ENCODE data around the gene ACADS.

DNA sequence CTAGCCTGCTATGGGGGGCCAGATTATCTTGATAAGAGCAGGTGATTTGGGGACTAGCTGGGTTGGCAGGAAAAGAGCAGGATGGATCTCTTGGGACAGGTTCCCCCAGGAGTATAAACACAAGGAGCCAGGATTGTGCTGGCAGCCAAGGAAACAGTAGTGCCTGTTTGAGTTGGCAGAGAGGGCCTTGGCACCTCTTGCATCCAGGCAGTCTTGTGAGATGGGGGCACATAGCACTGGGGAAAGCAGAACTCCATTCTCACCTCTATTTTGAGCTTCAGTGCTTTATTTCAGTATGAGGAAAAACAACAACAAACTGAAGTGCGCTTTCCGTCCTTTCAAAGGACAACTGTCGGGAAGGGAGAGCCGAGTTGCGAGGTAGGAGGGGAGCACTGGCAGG, 24.7 kb upstream of the ACADS start:
- TF ChIP-seq, protein P1, sequence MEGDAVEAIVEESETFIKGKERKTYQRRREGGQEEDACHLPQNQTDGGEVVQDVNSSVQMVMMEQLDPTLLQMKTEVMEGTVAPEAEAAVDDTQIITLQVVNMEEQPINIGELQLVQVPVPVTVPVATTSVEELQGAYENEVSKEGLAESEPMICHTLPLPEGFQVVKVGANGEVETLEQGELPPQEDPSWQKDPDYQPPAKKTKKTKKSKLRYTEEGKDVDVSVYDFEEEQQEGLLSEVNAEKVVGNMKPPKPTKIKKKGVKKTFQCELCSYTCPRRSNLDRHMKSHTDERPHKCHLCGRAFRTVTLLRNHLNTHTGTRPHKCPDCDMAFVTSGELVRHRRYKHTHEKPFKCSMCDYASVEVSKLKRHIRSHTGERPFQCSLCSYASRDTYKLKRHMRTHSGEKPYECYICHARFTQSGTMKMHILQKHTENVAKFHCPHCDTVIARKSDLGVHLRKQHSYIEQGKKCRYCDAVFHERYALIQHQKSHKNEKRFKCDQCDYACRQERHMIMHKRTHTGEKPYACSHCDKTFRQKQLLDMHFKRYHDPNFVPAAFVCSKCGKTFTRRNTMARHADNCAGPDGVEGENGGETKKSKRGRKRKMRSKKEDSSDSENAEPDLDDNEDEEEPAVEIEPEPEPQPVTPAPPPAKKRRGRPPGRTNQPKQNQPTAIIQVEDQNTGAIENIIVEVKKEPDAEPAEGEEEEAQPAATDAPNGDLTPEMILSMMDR (IDR thresholded peaks at IDR 0.05) = no peak
- TF ChIP-seq POLR2A (IDR thresholded peaks at IDR 0.05) (no peak), EP300 (IDR thresholded peaks at IDR 0.05) (no peak)
